GM18951 (cell line): ENCODE measurements around the gene SMG7.
"Not testable (repeated sequence)": the region's sequence is repeated elsewhere in the genome, so short reads cannot be mapped to it uniquely, and the experiment has no call there.

Experiments
- POLR2A ChIP-seq: IDR thresholded peaks from 4 replicates; pipeline ENCODE4 v1.6.1; 2011; ENCODE audit warnings: mild to moderate bottlenecking; ENCODE audit not compliant: insufficient read length, insufficient read depth; ENCODE audit errors: extremely low read depth
- in situ Hi-C: fragments of 300-500 bp; cut with MboI; formaldehyde crosslinking; loops from one replicate; pipeline ENCODE4 v1.12.0; 2022; ENCODE audit warnings: low sequenced_read_pairs, mixed read lengths, inconsistent platforms; ENCODE audit not compliant: unreplicated experiment

SMG7 gene, protein sequence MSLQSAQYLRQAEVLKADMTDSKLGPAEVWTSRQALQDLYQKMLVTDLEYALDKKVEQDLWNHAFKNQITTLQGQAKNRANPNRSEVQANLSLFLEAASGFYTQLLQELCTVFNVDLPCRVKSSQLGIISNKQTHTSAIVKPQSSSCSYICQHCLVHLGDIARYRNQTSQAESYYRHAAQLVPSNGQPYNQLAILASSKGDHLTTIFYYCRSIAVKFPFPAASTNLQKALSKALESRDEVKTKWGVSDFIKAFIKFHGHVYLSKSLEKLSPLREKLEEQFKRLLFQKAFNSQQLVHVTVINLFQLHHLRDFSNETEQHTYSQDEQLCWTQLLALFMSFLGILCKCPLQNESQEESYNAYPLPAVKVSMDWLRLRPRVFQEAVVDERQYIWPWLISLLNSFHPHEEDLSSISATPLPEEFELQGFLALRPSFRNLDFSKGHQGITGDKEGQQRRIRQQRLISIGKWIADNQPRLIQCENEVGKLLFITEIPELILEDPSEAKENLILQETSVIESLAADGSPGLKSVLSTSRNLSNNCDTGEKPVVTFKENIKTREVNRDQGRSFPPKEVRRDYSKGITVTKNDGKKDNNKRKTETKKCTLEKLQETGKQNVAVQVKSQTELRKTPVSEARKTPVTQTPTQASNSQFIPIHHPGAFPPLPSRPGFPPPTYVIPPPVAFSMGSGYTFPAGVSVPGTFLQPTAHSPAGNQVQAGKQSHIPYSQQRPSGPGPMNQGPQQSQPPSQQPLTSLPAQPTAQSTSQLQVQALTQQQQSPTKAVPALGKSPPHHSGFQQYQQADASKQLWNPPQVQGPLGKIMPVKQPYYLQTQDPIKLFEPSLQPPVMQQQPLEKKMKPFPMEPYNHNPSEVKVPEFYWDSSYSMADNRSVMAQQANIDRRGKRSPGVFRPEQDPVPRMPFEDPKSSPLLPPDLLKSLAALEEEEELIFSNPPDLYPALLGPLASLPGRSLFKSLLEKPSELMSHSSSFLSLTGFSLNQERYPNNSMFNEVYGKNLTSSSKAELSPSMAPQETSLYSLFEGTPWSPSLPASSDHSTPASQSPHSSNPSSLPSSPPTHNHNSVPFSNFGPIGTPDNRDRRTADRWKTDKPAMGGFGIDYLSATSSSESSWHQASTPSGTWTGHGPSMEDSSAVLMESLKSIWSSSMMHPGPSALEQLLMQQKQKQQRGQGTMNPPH

DNA sequence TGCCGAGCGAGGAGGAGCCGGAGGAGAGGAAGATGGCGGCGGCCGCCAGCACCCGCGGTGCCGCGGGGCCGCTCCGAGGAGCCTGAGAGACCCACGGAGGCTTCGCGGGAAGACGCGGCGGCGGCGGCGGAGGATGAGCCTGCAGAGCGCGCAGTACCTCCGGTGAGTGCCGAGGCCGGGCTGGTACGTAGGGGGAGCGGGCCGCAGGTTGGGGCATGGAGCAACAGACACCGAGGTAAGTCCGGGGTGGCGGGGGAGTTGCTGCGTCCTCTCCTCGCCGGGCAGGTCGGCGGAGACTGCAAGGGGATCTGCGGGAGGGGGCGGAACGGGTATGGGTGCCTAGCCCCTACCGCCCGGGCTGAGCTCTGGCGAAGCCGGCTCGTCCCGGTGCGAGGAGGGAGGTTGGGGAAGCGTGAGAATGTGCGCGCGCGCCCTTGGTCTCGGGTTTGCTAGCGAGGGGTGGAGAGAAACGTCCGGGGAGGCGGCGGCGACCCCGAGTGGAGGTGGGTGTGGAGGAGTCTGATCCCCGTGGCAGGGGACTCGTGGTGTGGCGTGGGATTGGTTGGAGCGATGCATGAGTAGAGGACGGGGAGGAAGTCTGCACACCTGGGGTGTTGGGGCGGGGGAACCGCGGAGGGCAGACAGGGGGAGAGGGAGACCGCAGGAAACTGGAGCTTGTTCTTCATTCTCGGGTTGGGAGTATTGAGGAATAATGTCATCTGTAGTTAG is at the start of gene SMG7:
SMG7 (plus strand) TSS at position 12 of the 729 bp plus-strand sequence; CDS start at position 134, 122 bp downstream.
- TF ChIP-seq POLR2A: peak; percentile 74
- in situ Hi-C loops: no loop called here

DNA sequence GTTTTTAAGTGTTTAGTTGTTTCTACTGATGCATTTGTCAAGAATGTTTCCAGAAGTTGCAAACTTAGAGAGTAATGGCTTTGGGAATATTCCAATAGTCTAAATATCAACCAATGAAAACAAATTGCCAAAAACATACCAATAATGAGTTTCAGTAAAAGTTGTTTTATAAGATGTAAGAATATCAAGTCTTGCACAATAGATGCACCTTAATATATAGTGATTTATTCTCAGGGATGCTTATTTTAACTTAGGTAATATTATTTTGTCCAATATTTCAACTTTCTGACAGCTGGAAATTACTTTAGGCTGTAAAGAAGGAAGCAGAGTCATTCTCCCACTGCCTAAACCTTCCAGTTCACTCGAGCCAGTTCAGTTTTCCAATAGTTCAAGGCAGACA is 48.8 kb upstream of the SMG7 start:
- TF ChIP-seq POLR2A: no peak
- in situ Hi-C loops: no loop called here

DNA sequence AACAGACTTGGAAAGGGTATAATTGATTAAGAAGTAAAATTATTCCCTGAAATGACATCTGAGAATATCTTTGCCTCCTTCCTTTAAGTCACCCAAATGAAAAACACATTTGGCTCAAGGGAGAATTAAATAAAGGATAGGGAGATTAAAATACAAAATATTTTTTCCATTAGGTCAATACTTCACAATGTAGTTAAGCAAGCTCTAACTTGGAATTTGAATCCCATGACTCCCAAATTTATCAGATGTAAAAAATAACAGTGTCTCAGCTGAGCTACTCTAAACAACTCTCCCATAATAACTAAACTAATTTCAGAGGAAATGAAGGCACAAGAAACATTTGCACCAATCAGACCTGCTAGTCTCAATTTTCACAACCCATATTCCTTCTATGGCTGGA is 47.6 kb upstream of the SMG7 start:
- in situ Hi-C loops: no loop called here
- TF ChIP-seq POLR2A: no peak

DNA sequence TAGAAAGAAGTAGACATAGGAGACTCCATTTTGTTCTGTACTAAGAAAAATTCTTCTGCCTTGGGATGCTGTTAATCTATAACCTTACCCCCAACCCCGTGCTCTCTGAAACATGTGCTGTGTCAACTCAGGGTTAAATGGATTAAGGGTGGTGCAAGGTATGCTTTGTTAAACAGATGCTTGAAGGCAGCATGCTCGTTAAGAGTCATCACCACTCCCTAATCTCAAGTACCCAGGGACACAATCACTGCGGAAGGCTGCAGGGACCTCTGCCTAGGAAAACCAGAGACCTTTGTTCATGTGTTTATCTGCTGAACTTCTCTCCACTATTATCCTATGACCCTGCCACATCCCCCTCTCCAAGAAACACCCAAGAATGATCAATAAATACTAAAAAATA is 44.7 kb upstream of the SMG7 start:
- in situ Hi-C loops: not testable (repeated sequence)

DNA sequence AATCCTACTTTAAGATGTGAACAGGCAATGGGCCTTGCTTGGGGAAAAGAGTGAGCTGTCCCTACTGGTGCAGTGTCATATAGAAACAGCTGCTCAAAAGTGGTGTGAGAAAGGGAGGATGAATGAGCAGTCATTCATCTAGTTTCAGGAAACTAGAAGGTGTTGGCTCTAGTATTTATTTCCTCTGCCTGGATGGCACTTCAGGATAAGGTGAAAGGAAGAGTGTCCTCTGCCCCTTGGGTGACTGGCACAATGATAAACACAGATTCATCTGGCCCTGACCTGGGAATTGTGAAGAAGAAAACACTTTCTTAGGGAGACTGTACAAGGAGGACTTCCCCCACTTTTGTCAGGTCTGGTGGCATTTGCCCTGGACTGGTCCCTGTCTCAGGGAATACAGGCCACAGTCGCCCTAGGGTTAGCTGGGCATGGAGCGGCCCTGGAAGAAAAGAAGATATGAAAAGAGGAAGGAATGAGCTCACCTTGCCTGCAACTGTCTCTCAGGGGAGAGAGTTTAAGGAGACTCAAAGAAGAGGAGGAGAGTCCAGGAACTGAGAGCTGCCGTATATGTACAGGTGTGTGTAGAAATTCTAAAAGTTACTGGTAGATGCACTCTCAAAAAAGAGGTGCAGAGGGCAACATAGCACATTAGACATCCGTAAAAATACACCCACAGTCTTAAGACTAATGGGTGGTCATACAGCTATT is 40.3 kb upstream of the SMG7 start:
- no peak for TF ChIP-seq POLR2A
- in situ Hi-C loops: no loop called here

DNA sequence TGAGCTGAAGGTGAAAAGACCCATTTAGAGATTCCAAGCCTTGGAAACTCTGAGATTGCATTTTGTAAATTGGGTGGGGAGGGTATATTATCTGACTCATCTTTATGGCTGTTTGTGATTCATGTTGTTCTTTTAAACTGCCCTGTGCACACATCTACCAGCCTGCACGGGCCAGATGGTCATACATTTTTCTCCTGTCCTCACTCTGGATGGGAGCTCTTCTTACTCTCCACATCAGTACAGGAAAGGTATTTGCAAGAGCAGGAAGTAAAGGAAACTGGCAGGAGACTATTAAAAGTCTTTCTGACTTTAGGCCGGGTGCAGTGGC is 39.8 kb upstream of the SMG7 start:
- no peak for TF ChIP-seq POLR2A
- in situ Hi-C loops: no loop called here

DNA sequence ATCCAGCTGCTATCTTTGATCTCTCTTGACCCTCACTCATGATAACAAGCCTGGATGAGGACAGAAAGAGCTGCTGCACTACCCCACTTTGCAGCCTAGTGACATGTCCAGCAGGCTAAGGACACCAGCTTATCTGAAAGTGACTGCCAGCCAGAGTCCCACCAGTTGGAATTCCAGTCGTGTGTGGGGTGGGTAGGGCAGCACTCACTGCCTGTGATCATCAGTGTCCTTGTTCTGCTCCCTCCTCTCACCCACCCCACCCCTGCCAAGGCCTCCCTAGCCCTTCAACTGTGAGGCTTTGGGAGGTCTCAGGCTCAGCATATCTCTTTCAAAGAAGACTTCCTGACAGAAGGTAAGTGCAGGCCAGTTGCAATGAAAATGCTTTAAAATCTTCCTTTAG is 38.6 kb upstream of the SMG7 start:
- in situ Hi-C loops: no loop called here
- no peak for TF ChIP-seq POLR2A

DNA sequence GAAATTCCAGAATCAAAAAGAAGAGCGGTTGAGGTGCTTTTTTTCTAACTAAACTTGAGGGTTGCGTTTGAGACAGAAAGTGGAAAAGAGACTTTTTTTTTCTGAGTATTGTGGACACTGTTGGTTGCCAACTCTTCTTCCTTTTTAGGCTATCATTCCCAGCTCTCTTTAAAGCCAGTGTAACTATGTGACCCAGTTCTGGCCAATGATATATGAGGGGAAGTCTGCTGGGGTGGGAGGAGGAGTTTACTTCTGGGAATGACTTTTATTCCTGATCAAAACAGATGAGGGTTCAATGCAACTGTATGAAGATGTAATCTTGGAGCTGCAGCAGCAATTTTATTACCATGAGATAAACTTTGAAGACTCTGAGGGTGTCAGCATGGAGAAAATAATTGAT is 36.8 kb upstream of the SMG7 start:
- no peak for TF ChIP-seq POLR2A
- in situ Hi-C loops: no loop called here

DNA sequence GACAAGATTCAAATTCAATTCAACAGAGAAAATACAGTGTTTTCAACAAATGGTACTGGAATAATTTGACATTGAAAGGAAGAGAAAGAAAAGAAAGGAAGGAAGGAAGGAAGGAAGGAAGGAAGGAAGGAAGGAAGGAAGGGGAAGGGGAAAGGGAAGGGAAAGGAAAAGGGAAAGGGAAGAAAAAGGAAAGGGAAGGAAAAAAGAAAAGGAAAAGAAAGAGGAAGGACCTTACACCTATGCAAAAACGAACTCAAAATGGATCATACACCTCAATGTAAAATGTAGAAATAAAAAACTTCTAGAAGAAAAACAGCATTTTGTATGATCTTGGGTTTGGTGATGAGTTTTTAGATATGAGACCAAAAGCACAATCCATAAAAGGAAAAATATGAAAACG is 34.2 kb upstream of the SMG7 start:
- no peak for TF ChIP-seq POLR2A
- in situ Hi-C loops: no loop called here

DNA sequence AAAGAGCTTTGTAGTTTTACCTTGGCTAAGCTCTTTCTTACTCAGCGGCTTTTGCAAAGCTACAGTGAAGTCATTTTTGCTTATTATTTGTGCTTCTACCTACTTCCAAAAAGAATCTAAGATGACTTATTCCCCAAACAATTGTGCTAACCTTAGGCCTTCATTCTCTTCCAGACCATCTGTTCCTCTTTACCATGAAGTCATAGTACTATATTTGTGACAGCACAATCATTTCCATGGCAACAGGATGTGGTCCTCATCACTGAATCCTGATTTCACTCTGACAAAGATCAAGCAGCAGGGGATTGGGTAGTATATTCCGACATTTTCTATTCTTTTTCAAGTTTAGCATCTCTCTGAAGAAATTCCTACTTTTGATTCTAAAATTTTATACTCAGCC is 29.3 kb upstream of the SMG7 start:
- no peak for TF ChIP-seq POLR2A
- in situ Hi-C loops: no loop called here

DNA sequence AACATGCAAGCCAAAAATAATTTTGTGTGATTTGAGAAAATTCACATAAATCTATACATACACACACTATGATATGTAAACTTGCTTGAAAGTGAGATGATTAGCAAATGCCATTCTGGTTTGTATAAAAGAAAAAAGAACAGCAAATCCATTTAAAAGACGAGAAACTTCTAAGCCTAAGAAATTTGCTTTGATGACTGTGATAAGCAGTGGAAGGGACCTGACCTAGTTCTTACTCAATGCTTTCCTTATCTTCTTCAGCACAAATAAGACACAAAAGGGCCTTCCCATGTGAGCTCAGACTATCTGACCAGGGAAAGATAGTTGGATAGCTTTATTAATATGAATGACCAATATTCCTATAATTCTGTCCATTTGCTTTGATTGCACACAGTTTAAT is 28.8 kb upstream of the SMG7 start:
- no peak for TF ChIP-seq POLR2A
- in situ Hi-C loops: no loop called here

DNA sequence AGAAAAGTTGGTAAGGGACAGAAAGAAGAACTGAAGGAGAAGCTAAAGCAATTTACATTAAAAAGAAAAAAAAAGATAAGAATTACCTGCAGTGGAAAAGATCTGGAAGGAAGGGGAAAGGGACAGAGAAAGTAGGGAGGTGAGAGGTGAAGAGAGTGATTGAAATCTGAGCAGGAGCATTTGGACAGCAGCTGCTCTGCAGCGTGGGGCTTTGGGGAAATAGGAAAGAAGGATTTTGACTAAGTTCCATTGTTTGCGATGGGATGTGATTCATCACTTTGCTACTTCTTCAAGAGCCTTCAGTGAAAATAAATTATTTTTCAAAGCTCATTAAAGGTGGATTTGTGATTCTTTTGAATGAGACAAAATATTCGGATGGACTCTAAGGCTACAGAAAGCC is 28.1 kb upstream of the SMG7 start:
- TF ChIP-seq POLR2A: no peak
- in situ Hi-C loops: no loop called here
